NCI-H345 treated with DMSO at 0.1 percent for 48 hours (cell line): ENCODE results near the gene TBC1D4.
"Not testable (repeated sequence)": the region's sequence is repeated elsewhere in the genome, so short reads cannot be mapped to it uniquely, and the experiment has no call there.

Source experiments
- DNase-seq: peaks from one replicate; lab custom pipeline; 2025; ENCODE audit not compliant: unreplicated experiment; lab: John Stamatoyannopoulos, UW

TBC1D4 gene

GRCh38 chr13:75455962-75456361, 26.0 kb downstream of the TBC1D4 start:
- DNase-seq = no peak

GRCh38 chr13:75454497-75454896, 27.5 kb downstream of the TBC1D4 start:
- DNase-seq = no peak

GRCh38 chr13:75452564-75452963, 29.4 kb downstream of the TBC1D4 start:
- DNase-seq = no peak

- DNase-seq = no peak
Observed at GRCh38 chr13:75447493-75447892, 34.5 kb downstream of the TBC1D4 start.

- no peak for DNase-seq
Observed at GRCh38 chr13:75446874-75447273, 35.1 kb downstream of the TBC1D4 start.

GRCh38 chr13:75445717-75446499, 36.1 kb downstream of the TBC1D4 start:
- DNase-seq = no peak

GRCh38 chr13:75444016-75444415, 38.0 kb downstream of the TBC1D4 start:
- DNase-seq = no peak

GRCh38 chr13:75443356-75443958, 38.5 kb downstream of the TBC1D4 start:
- DNase-seq = no peak

- DNase-seq = no peak
Observed at GRCh38 chr13:75442736-75443234, 39.2 kb downstream of the TBC1D4 start.

GRCh38 chr13:75440100-75440499, 41.9 kb downstream of the TBC1D4 start:
- no peak for DNase-seq

GRCh38 chr13:75437582-75438318, 44.2 kb downstream of the TBC1D4 start:
- no peak for DNase-seq

GRCh38 chr13:75434126-75434525, 47.8 kb downstream of the TBC1D4 start:
- DNase-seq = not testable (repeated sequence)

- no peak for DNase-seq
Observed at GRCh38 chr13:75432811-75433244, 49.1 kb downstream of the TBC1D4 start.

GRCh38 chr13:75432045-75432444, 49.9 kb downstream of the TBC1D4 start:
- DNase-seq = no peak

GRCh38 chr13:75430436-75431209, 51.3 kb downstream of the TBC1D4 start:
- no peak for DNase-seq

- DNase-seq = no peak
Observed at GRCh38 chr13:75426421-75426820, 55.5 kb downstream of the TBC1D4 start.

GRCh38 chr13:75425216-75426009, 56.6 kb downstream of the TBC1D4 start:
- no peak for DNase-seq

- no peak for DNase-seq
Observed at GRCh38 chr13:75423946-75424345, 58.0 kb downstream of the TBC1D4 start.

GRCh38 chr13:75422028-75422427, 59.9 kb downstream of the TBC1D4 start:
- DNase-seq = no peak

GRCh38 chr13:75421133-75421532, 60.8 kb downstream of the TBC1D4 start:
- DNase-seq = no peak
